Cardiac fibroblast (primary cell): ENCODE results near the gene MYH6.
"Not testable (repeated sequence)": the region's sequence is repeated elsewhere in the genome, so short reads cannot be mapped to it uniquely, and the experiment has no call there.

Experiments used
- DNase-seq, 2 donors: peaks; one replicate each; pipeline versions ENCODE4 v3.0.0 to v3.0.0-alpha.2; 2010; ENCODE audit warnings: low read depth in 2 of 2
- H3K4me3 ChIP-seq, 2 donors: replicated peaks in 1 of 2; 1 replicate in 1 of 2; 2 replicates in 1 of 2; pipeline ENCODE4 v1.5.1; 2011; ENCODE audit warnings: low read depth in 2 of 2, low read length in 2 of 2, mild to moderate bottlenecking in 2 of 2, moderate library complexity in 1 of 2
- CTCF ChIP-seq: IDR thresholded peaks from one replicate; pipeline ENCODE4 v1.5.1; 2011; ENCODE audit warnings: low read depth, mild to moderate bottlenecking, low read length, inconsistent platforms

MYH6 gene

GRCh38 chr14:23421594-23421993, 13.5 kb upstream of the MYH6 start:
- DNase-seq, result no peak
- no peak for TF ChIP-seq CTCF
- no peak overlapping the region for H3K4me3 ChIP-seq

- not testable (repeated sequence) for DNase-seq, H3K4me3 ChIP-seq
Measured at GRCh38 chr14:23419646-23420045, 11.6 kb upstream of the MYH6 start.

GRCh38 chr14:23418021-23418420, 9.9 kb upstream of the MYH6 start:
- no peak for TF ChIP-seq CTCF
- DNase-seq, result no peak
- H3K4me3 ChIP-seq, result no peak overlapping the region

GRCh38 chr14:23417269-23417668, 9.2 kb upstream of the MYH6 start:
- not testable (repeated sequence) for H3K4me3 ChIP-seq, DNase-seq

- no peak for DNase-seq
- TF ChIP-seq CTCF, result no peak
- H3K4me3 ChIP-seq, result no peak overlapping the region
Measured at GRCh38 chr14:23416801-23417200, 8.7 kb upstream of the MYH6 start.

GRCh38 chr14:23415821-23416778, 8.0 kb upstream of the MYH6 start:
- TF ChIP-seq CTCF, result no peak

GRCh38 chr14:23414906-23415820, 7.1 kb upstream of the MYH6 start:
- no peak for DNase-seq
- no peak overlapping the region for H3K4me3 ChIP-seq
- TF ChIP-seq CTCF, result no peak

More at GRCh38 chr14:23415821-23416778, 8.0 kb upstream of the MYH6 start:
- DNase-seq, result no peak
- no peak overlapping the region for H3K4me3 ChIP-seq
